IMR-90 (cell line): ENCODE results near the gene PSMB3.

Experiments
- CEBPB ChIP-seq: IDR thresholded peaks from 2 replicates; pipeline ENCODE4 v1.6.1; 2012; ENCODE audit warnings: low read depth, low read length, improper control_type of control experiment
- CTCF ChIP-seq: conservative IDR thresholded peaks from 2 replicates; pipeline ENCODE4 v1.5.1; 2012; ENCODE audit warnings: mild to moderate bottlenecking, low read depth, low read length, improper control_type of control experiment
- FOS ChIP-seq: fragments of 150-350 bp; IDR thresholded peaks from 2 replicates; pipeline ENCODE4 v1.6.1; 2016; ENCODE audit warnings: low read depth, low read length
- POLR2A ChIP-seq: IDR thresholded peaks from 2 replicates; pipeline ENCODE4 v1.6.1; 2012; ENCODE audit warnings: mild to moderate bottlenecking, low read depth, low read length
- USF2 ChIP-seq: fragments of 150-350 bp; IDR thresholded peaks from 2 replicates; pipeline ENCODE4 v1.6.1; 2017; ENCODE audit warnings: mild to moderate bottlenecking, antibody characterized with exemption, low read length, low read depth

GRCh38 chr17:38716368-38717005 is 36.1 kb upstream of the PSMB3 start:
- TF ChIP-seq CTCF (no peak), FOS (no peak), POLR2A (no peak), USF2 (no peak), CEBPB (no peak)
